Mammary epithelial cell (primary cell): ENCODE data around the gene S100A3.

ENCODE experiments used
- CTCF ChIP-seq, 2 donors: IDR thresholded peaks in 1 of 2; conservative IDR thresholded peaks in 1 of 2; 2 replicates each; pipeline ENCODE4 v1.5.1; 2011 to 2012; ENCODE audit warnings: inconsistent platforms in 2 of 2, low read length in 2 of 2, mild to moderate bottlenecking in 2 of 2, control low read depth in 1 of 2, low read depth in 1 of 2; ENCODE audit not compliant: insufficient read depth in 1 of 2; ENCODE audit errors: extremely low read depth in 1 of 2
- EZH2 ChIP-seq: IDR thresholded peaks from 2 replicates; pipeline ENCODE4 v1.6.1; 2012; ENCODE audit warnings: low read length, inconsistent platforms, borderline replicate concordance

DNA sequence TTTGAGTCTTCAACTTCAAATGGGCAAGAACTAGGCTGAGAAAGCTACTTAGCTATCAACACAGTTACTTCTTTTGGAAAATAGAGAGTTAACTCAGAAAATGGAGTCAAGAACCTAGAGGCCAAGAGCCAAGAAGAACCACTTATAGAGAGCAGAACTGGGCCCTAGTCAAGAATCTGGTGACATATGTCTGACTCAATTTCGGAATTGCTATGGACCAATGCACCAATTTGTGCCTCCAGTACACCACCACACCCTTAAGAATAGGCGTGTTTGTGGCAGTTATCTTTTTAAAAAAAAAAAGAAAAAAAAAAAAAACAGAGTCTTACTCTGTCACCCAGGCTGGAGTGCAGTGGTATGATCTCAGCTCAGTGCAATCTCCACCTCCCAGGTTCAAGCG is 8.8 kb upstream of the S100A3 start:
- TF ChIP-seq EZH2 = no peak
- TF ChIP-seq CTCF (conservative IDR thresholded peaks at IDR 0.05 in 1 of 2, IDR thresholded peaks at IDR 0.05 in 1 of 2; ENCODE audit: extremely low read depth in 1 of 2, insufficient read depth in 1 of 2, low read depth in 1 of 2, low read length in 2 of 2) = no peak
